RWPE2 (cell line): ENCODE measurements around the gene FTSJ3.
A peak's percentile ranks its signal among the peaks of the same experiment; 100 is the strongest.

Experiments used
- ATAC-seq: fragments of 200-7000 bp; cut with Tn5 transposase; 3 replicates; pipeline ENCODE4 v1.9.1; 2021; ENCODE audit warnings: low read depth
- DNase-seq: peaks from one replicate; pipeline ENCODE4 v3.0.0-alpha.2; 2020; ENCODE audit warnings: low spot score
- H3K27ac ChIP-seq: fragments of 450-650 bp; 2 replicates; pipeline ENCODE4 v1.5.1; 2017; ENCODE audit warnings: mild to moderate bottlenecking; ENCODE audit not compliant: poor library complexity, severe bottlenecking
- H3K27me3 ChIP-seq: fragments of 250-450 bp; sonication (Bioruptor Pico); 2 replicates; pipeline ENCODE4 v1.5.1; 2021; ENCODE audit warnings: mild to moderate bottlenecking, moderate library complexity; ENCODE audit not compliant: insufficient read depth, poor library complexity, severe bottlenecking
- H3K36me3 ChIP-seq: fragments of 250-450 bp; sonication (Bioruptor Pico); 2 replicates; pipeline ENCODE4 v1.5.1; 2020; ENCODE audit warnings: low read depth, mild to moderate bottlenecking, moderate library complexity
- H3K4me1 ChIP-seq: fragments of 250-450 bp; sonication (Bioruptor Pico); 2 replicates; pipeline ENCODE4 v1.5.1; 2021; ENCODE audit warnings: mild to moderate bottlenecking, moderate library complexity; ENCODE audit not compliant: insufficient read depth, poor library complexity, severe bottlenecking
- H3K4me3 ChIP-seq: fragments of 250-450 bp; sonication (Bioruptor Pico); 2 replicates; pipeline ENCODE4 v1.5.1; 2021; ENCODE audit warnings: mild to moderate bottlenecking, moderate library complexity; ENCODE audit not compliant: severe bottlenecking
- H3K9me3 ChIP-seq: fragments of 250-450 bp; sonication (Bioruptor Pico); 2 replicates; pipeline ENCODE4 v1.5.1; 2021; ENCODE audit warnings: mild to moderate bottlenecking, moderate library complexity; ENCODE audit not compliant: severe bottlenecking
- CTCF ChIP-seq: fragments of 450-650 bp; IDR thresholded peaks from one replicate; pipeline ENCODE4 v1.5.1; 2017; ENCODE audit warnings: mild to moderate bottlenecking, moderate library complexity; ENCODE audit not compliant: poor library complexity, severe bottlenecking

The FTSJ3 gene

GRCh38 chr17:63836811-63837210, 9.3 kb upstream of the FTSJ3 start:
- ATAC-seq (no peak), DNase-seq (no peak)
- H3K27ac ChIP-seq, result no peak overlapping the region
- peaks cover 51% of the 10 kb centered on the region for H3K36me3 ChIP-seq
- H3K4me1 ChIP-seq, result peaks cover 30% of the 10 kb centered on the region
- no peak for TF ChIP-seq CTCF
- no peaks in the 10 kb centered on the region for H3K9me3 ChIP-seq
- no peak overlapping the region for H3K4me3 ChIP-seq
- H3K27me3 ChIP-seq, result no peaks in the 10 kb centered on the region

DNA sequence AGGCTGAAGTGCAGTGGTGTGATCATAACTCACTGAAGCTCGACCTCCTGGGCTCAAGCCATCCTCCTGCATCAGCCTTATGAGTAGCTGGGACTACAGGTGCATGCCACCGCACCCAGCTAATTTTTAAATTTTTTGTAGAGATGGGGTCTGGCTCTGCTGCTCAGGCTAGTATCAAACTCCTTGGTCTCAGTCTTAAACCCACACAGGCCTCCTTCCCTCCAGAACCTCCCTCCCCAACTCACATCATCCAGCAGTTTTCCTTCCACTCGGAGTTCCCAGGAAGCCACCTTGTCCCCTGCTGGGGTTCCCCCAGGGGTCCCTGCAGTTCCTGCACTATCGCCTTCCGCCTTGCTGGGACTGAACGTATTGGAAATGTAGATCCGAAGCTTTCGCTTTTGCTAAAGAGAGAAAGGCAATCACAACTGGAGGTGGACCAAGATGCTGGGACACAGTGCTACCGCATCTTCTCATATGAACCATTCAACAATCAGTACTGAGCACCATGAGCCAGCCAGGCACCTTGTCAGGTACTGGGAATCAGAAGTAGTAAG, 7.8 kb upstream of the FTSJ3 start:
- Histone ChIP-seq H3K4me1 (peaks cover 19% of the 10 kb centered on the region), H3K27me3 (no peaks in the 10 kb centered on the region), H3K9me3 (no peaks in the 10 kb centered on the region), H3K27ac (no peak overlapping the region), H3K36me3 (peaks cover 65% of the 10 kb centered on the region), H3K4me3 (no peak overlapping the region)
- ATAC-seq, result no peak
- DNase-seq, result no peak
- TF ChIP-seq CTCF, result peak; percentile 33

- Histone ChIP-seq H3K27ac (peak overlapping the region; percentile 23), H3K9me3 (no peaks in the 10 kb centered on the region), H3K4me1 (peaks cover 15% of the 10 kb centered on the region), H3K27me3 (no peaks in the 10 kb centered on the region), H3K4me3 (no peak overlapping the region), H3K36me3 (peaks cover 72% of the 10 kb centered on the region)
- TF ChIP-seq CTCF, result peak; percentile 63
- ATAC-seq (peak; percentile 60), DNase-seq (no peak)
These were observed 7.1 kb upstream of the FTSJ3 start for GRCh38 chr17:63834431-63835166.

DNA sequence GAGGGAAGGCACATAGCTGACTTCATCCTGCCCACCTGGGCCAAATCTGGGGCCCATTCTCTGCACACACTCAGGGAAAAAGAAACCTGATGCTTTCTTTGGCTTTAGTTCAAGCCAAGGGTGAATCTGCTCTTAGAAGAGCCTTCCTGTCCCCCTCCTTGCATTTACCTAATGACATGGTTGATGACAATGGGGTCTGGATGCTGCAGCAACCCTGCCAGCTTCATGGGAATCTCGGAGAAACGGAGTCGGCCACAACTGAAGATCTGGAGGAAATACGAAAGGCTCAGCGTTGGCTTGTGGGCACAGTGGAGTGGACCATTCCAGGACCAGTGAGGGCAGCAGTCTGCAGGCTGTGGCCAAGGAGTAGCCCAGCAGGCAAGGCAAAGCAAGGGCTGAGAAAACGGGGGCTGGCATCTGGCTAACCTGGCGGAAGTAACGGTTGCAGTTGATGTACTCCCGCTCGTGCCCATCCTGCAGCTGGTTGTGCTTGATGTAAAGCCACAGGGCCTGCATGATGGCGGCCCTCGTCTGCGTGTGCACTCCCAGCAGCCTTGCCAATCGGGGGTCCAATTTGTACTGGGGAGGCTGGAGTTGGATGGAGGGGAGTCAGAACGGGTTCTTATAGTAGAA, 6.4 kb upstream of the FTSJ3 start:
- no peak for TF ChIP-seq CTCF
- Histone ChIP-seq H3K4me3 (no peak overlapping the region), H3K9me3 (no peaks in the 10 kb centered on the region), H3K36me3 (peaks cover 79% of the 10 kb centered on the region), H3K27me3 (no peaks in the 10 kb centered on the region), H3K27ac (no peak overlapping the region), H3K4me1 (peaks cover 9% of the 10 kb centered on the region)
- DNase-seq (no peak), ATAC-seq (no peak)
